ENCODE measurements around the gene STXBP1.

GRCh38 chr9:127578627-127578951 lies 33.5 kb upstream of the STXBP1 start:
- no peak for TF ChIP-seq CEBPB (IDR thresholded peaks at IDR 0.05)
- TF ChIP-seq MYC (IDR thresholded peaks at IDR 0.05; ENCODE audit: borderline replicate concordance, low read length): no peak
- no peak for TF ChIP-seq SREBF2 (IDR thresholded peaks at IDR 0.05)
- no peak for TF ChIP-seq CTCF (IDR thresholded peaks at IDR 0.05)
- no peak for TF ChIP-seq FOSL2 (IDR thresholded peaks at IDR 0.05)
- no peak for TF ChIP-seq FOSL2 (CRISPR knock-in tag; IDR thresholded peaks at IDR 0.05)
- no peak for TF ChIP-seq HMGXB4 (CRISPR knock-in tag; IDR thresholded peaks at IDR 0.05; ENCODE audit: borderline replicate concordance)
- TF ChIP-seq MAX (IDR thresholded peaks at IDR 0.05): no peak
- TF ChIP-seq POLR2A (IDR thresholded peaks at IDR 0.05; ENCODE audit: low read length): no peak
